Skeletal muscle cell (primary cell): ENCODE results near the gene BIN1.
"Not testable (repeated sequence)": the region's sequence is repeated elsewhere in the genome, so short reads cannot be mapped to it uniquely, and the experiment has no call there.

ENCODE experiments used
- DNase-seq: peaks from one replicate; pipeline ENCODE4 v3.0.0-alpha.2; 2010; ENCODE audit warnings: low read depth
- H3K4me3 ChIP-seq: 2 replicates; pipeline ENCODE4 v1.5.1; 2011; ENCODE audit warnings: low read depth, mild to moderate bottlenecking, control low read depth, low read length, moderate library complexity

The BIN1 gene

DNA sequence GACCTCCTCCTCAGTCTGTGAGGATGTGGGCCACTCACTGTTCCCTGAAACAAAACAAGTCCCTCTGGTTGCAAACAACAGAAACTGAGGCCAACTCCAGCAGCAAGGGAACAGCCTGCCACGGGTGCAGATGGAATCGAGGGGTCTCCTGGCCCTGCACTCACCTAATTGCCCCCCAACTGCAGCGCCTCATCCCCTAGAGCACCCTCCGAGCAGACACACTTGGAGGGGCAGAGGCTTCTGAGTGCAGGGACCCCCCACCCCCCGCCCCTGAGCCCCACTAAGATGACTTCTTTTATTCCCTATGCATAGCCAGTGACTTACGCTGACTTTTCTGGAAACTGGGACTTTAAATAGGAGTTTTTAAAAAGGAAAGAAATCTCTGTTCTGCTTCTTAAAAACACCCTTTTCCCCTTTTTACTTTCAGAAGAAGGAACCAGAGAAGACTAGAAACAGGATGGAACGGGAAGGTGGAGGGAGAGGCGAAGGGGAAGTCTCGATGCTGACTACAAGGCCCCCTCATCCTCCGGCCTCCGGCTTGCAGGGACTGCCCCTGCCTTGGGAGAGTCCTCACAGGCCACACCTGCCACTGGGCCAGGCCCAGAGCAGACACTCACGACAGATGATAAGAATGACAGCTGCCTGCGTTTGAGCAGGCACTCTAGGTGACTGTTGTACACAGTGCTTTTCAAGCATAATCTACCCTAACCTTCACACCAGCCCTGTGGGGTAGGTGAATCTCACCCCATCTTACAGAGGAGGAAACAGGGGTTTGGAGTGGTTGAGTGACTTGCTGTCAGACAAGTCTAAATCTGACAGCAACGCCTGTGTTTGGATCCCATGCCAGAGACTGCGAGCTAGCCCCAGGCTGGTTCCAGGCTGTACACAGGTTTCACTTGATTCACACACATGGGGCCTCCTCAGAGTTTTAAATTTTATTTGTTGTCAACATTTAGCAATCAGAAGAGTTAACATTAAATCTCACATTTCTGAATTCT is 28.2 kb upstream of the BIN1 start:
- DNase-seq = no peak
- no peak overlapping the region for H3K4me3 ChIP-seq

DNA sequence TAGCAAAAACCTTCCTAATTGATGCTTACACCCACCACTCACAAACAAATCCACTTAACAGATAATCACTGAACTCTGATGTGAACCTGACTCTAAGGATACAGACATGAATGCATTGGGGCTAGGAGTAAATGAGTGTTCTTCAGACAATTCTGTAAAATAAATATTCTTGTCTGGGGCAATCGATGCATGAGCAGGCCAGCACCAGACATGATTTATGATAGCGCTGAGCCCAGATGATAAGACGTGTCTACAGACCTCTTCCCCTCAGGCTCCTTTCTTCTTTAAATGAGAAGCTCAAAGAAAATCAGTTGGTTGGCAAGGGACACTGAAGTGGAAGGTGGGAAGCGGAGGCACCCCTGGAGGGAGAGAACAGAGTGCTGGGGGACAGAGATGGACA is 27.3 kb upstream of the BIN1 start:
- DNase-seq = no peak
- H3K4me3 ChIP-seq = no peak overlapping the region

DNA sequence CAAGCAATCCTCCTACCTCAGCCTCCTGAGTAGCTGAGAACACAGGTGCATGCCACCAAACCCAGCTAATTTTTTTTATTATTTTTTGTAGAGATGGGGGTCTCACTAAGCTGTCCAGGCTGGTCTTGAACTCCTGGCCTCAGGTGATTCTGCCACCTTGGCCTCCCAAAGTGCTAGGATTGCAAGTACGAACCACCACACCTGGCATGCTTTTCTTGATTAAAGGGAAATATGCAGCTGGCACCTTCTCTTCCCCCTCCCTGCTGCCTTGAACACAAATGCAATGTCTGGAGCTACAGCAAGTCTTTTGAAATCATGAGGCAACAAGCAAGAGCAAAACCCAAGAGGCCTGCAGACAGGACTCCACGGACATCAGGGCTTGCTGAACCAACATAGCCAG is 26.8 kb upstream of the BIN1 start:
- no peak overlapping the region for H3K4me3 ChIP-seq
- DNase-seq = no peak

DNA sequence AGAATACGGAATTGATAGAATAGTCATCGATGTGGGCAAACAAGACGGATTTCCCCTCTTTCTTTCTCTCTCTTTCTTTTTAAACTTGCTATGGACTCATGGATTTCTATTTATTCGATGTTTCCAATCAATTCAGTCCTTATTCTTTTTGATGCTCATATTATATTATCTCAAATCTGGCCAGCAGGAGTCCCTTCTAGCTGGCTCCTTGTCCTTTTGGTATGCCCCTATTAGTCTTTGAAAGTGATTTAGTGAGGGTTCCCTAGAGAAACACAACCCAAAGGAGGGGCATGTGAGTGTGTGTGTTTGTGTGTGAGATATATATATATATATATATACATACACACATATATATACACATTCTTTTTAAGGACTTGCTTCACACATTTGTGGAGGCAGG is 23.5 kb upstream of the BIN1 start:
- H3K4me3 ChIP-seq = no peak overlapping the region
- DNase-seq = no peak

DNA sequence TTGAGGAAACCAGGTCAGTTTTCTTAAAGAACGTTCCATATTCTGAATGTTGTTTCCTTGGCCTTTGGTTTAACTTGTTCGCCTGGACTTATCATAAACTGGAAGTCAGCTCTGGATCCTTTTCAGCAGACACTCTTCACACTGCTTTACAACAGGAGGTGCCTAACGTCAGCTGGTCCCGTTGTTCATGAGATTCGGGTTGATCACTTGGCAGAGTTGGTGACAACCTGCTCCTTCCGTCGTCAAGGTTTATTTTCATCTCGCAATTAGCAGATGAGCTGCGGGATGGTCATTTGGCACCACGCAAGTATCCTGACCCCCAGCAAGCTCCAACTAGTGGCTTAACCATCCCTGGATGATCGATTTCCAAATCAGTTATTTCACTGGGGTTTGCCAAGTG is 23.0 kb upstream of the BIN1 start:
- no peak overlapping the region for H3K4me3 ChIP-seq
- no peak for DNase-seq

DNA sequence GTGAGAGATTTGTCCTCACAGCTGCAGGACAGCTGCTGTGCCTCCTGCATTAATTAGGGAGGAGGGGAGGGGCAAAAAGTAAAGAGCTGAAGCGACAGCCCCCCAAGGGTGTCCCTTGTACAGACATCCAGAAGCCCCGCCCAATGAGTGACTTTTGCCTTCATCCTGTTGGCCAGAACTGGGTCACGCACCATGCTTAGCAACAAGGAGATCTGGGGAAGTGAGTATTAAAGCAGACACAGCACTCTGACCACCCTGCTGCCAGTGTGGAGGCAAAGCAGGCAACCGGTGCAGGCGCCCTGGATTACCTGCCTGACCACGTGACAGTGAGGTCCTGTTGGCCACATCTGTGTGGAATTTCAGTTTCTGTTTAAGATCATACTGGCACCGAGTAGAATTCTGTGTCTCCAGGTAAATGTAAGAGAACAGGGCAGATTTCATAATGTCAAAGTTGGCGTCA is 21.5 kb upstream of the BIN1 start:
- no peak overlapping the region for H3K4me3 ChIP-seq
- DNase-seq = no peak

DNA sequence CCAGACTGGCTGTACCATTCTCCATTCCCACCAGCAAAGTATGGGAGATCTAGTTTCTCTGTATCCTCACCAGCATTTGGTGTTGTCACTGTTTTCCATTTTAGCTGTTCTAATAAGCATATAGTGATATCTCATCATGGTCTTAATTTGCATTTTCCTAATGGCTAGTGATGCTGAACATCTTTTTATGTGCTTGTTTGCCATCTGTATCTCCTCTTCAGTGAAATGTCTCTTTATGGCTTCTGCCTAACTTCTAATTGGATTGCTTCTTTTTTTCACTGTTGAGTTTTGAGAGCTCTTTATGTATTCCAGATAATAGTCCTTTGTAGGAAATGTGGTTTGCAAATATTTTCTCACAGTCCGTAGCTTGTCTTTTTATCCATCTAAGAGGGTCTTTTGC is 18.9 kb upstream of the BIN1 start:
- DNase-seq = no peak
- H3K4me3 ChIP-seq = no peak overlapping the region

DNA sequence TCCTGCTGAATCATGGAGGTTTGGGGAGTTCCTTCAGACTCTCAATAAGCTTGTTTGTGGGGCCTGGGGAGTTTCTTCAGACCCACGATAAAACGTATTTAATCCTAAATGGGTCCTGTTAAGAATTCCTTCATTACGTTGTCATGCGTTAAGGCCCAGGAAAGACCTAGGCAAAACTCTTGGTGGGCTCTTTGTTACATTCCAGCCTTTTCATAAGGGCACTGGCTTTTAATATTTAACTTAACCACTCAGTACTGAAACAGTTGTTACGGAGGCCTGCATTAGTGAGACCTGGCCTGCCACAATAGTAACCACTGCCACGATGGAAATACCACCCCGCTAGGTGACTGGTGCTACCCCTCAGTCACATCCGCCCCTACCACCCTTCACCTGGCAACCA is 17.5 kb upstream of the BIN1 start:
- no peak for DNase-seq
- H3K4me3 ChIP-seq = no peak overlapping the region

DNA sequence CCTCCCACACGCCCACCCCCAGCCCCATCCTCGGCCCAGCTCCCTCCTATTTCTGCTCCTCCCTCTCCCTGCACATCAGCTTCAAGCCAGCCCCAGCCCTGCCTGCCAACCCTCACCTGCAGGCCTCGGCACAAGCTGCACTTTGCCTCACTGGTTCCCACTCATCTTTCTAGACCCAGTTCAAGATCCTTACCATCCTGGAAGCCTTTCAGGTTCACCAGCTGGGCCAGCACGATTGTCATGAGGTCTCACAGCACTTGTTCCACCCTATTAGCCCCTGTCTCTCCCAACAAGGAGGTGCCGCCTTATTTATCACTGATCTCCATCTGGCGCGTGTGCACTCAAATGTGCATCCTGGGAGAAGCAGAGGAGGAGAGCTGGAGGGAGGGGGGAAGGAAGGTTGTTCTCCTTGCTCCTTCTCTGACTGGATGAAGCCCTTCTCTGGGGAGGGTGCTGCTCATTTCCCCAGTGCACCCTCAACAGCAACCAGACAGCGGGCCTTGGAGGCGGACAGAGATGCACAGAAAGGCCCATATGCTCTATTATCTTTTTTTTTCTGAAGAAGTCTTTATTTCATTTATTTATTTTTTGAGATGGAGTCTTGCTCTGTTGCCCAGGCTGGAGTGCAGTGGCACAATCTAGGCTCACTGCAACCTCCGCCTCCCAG is 15.5 kb upstream of the BIN1 start:
- no peak overlapping the region for H3K4me3 ChIP-seq
- no peak for DNase-seq

DNA sequence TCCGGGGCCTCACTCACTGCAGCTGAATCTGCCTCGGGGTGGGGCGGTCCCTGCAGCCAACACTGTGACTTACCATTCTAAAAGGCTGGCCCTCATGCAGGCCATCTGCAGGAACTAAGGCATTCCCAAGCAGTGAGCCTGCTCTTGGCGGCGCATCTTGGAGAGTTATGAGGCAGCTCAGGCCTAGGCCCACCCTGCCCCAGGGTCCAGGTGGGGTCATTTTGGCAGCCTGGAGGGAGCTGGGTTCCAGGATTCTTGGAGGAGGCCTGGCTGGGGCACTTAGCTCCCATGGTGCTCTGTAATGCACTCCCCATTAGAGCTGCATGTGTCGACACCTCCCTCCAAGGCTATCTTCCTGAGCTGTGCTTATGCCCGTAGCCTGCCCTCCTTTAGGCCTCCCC is 14.8 kb upstream of the BIN1 start:
- DNase-seq = no peak
- H3K4me3 ChIP-seq = no peak overlapping the region

DNA sequence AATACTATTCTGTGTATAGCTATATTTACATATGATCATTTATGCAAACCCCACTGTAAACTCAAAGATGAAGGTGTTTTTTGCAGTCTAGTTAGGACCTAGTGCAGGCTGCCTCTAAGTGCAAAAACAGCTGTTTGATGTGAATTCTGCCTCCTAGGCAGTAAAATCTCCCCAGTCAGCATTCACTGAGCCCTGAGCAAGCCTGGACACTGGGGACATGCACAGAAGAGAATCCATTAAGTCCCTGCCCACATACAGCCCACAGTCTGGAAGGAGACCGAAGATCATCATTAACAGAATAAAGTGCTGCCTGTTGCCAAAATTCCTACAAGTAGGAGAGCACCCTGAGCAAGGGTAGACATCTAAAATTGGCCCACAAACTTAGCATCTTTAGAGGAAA is 14.4 kb upstream of the BIN1 start:
- no peak for DNase-seq
- H3K4me3 ChIP-seq = no peak overlapping the region

DNA sequence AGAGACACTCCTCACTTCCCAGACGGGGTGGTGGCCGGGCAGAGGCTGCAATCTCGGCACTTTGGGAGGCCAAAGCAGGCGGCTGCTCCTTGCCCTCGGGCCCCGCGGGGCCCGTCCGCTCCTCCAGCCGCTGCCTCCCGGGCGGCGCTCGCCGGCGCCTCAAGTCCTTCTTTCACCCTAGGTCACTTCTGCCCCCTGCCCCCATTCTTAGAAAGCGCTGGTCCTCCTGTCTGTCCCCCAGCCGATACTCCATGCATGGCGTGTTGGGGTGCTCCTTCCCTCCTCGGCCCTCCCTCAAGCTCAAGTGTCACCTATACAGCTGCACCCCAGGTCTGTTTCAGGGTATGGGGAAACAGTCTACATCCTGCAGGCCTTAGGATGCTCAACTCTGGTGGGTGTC is 13.5 kb upstream of the BIN1 start:
- H3K4me3 ChIP-seq, DNase-seq: not testable (repeated sequence)

DNA sequence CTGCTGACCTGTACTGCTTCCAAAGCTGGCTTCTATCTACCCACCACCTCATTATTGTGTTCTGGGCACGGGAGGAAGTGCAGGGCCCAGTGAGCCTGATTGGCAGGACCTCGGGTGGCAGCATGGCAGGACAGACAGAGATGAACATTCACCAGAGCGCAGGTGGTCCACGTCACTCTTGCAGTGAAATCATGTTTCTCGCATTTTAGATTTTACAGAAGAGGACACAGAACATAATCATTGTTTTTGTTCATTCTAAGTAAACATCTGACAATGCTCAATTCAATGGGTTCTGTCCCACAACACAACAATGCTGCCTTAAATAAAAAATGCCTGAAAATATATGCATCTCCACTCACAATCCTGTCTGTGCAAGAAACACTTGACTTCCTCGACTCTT is 11.5 kb upstream of the BIN1 start:
- no peak overlapping the region for H3K4me3 ChIP-seq
- no peak for DNase-seq

DNA sequence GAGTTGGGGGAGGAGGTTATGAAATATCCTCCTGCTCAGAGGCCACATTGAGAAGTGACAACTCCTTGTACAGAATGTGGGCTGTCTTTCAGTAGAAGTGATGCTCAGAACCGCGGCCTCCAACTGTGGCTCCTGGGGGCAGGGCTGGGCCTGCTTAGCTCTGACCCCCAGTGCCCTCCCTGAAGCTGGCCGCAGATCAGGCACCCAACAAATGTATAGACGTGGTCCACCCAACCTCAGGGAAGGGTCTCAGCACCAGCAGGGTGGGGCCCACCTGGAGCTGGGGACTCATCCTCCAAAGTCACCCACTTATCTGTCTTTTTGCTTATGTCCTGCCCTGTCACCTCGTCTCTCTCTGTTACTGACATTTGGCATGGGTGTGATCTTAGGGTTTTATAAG is 11.1 kb upstream of the BIN1 start:
- H3K4me3 ChIP-seq = no peak overlapping the region
- DNase-seq = no peak

DNA sequence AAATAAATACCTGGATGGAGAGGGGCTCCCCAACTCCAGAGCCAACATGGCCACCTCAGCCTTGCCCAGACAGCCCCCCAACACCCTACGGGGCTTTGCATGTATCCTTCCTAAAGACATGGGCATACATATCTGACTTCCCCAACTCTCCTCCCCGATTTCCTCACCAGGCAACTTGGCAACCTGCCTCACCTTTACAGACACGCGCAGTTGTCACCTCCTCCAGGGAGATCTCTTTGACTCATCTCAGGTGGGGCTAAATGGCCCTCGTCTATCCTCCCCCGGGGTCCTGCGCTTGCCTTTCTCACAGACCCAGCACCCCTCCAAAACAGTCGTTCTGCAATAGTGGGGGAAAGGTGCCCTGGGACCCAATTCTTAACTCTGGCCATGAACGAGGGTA is 10.6 kb upstream of the BIN1 start:
- no peak overlapping the region for H3K4me3 ChIP-seq
- no peak for DNase-seq

DNA sequence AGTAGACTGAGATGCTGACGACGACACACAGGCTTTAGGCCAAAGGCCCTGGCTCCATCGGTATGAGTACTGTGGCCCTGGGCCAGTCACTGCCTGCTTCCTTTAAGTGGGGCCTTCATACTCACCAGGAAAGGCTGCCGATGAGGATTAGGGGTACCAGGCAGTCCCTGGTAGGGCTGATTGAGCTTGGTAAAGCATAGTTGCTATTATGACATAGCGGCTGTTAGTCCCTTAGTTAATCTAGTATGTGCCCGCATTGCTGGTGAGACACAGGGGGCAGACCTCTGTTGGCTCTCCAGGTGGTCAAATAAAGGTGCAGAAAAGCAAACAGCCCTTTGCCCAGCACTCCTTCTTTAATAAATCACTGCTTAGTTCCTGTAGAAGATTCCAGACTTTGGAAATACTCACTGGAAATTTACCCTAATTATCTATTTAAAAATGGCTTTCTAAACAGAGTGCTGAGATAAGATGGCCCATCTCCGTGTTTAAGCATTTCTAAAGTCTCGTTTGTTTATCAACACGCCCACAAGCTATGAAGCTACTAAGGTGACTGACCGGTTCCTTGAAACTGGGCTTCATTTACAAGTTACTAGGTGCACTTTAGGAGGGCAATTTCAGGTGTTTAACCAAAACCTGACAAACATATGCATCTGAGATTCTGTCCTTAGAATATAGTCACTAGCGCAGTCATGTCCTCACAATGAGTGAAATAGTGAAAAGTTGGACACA is 8.7 kb upstream of the BIN1 start:
- no peak overlapping the region for H3K4me3 ChIP-seq
- no peak for DNase-seq

DNA sequence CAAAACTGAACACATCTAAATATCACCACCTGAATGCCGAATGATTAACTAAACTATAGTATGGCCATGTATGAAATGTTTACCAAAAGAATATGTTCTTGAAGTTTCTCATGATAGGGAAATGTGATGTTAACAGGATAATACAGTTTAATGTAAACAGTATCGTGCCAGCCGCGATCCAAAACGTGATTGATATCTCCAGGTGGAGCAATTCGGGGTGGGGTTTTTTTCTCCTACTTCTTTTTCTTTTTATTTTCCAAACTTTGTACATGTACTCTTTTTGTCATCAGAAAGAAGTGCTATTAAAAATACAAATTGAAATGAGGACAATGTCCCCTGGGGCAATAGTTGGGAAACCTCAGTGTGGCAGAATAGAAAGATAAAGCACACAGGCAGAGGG is 4.0 kb upstream of the BIN1 start:
- H3K4me3 ChIP-seq = no peak overlapping the region
- DNase-seq = no peak

DNA sequence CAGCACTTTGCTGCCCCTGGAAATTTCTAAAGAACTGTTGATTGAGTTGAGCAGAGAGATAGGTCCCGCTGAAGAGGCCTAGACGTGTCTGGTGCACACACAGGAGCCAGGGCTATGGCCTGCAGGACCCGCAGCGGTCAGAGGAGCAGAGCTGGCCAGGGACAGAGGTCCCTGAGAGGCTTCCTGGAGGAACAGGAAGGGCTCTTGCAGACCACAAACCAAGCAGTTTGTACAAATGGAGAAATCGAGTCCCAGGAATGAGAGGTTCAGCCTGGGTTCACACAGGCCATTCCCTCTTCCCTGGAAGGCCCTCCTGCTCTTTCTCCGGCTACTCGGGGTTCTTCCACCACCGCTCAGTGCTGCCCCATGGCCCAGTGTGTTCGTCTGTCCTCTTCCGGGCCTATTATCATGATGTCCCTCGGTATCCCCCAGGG is 1.2 kb upstream of the BIN1 start:
- H3K4me3 ChIP-seq = no peak overlapping the region
- no peak for DNase-seq

DNA sequence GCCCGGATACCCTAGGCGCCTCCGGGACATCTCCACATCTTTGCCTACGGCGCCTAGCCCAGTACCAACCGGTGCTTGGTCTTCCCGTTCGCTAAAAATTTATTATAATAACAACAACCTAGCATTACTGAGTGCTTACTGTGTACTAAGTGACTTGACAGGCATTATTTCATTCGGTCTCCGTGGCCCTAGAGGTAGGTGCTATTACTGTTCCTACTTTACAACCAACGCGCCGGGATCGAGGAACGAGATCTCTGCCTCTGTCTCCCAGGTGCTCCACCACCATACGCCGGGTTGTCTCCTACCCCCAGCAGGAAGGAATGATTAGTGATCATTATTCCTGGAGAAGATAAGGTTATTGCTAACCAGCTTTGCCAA is 657 bp upstream of the BIN1 start:
- no peak for DNase-seq
- peak overlapping the region; percentile 93 for H3K4me3 ChIP-seq

DNA sequence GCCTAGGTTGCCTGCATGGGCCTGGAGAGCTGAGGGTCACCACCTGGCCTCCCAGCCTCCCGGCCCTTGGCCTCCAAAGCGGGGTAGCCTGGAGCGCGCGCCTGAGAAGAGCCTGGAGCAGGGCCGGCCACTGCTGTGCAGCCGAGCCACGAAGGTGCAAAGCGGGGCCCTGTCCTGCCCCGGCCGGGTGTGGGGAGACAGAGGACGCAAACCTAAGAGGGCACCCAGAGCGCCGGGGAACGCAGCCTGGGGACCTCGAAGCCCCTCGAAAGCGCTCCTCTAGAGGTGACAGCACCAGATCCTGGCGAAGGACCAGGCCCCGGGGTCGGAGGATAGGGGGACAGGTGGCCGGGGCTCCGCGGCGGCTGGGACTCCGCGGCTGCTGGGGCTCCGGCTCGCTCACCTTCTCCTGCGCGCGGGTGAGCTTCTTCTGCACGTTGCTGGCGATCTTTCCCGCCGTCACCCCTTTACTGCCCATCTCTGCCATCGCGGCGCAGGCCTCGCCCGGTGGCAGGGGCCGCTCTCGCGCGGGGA is 430 bp downstream of the BIN1 start:
- DNase-seq = no peak
- H3K4me3 ChIP-seq = peak overlapping the region; percentile 93
